HL-60/S4 treated with phorbol 12-myristate 13-acetate at 8.2 ng/mL for 4 days and 3 days (cell line): Measurements from ENCODE around the gene CCR1.

Source experiments
- in situ Hi-C: fragments of 300-500 bp; cut with MboI; formaldehyde crosslinking; loops from 2 replicates; pipeline ENCODE4 v1.15.0; 2022; ENCODE audit warnings: low sequenced_read_pairs

Gene CCR1

GRCh38 chr3:46213201-46213600, 5.1 kb upstream of the CCR1 start:
- in situ Hi-C loops = loop anchor here (25.0 kb wide), 1 partner anchor 149 kb away; the partner anchor contains the start of genes CCR2 and CCR5

- in situ Hi-C loops = loop anchor here (25.0 kb wide), 1 partner anchor 150 kb away; the partner anchor contains the start of genes CCR2 and CCR5
Measured at GRCh38 chr3:46212101-46212500, 4.0 kb upstream of the CCR1 start.

GRCh38 chr3:46209746-46210470, 1.8 kb upstream of the CCR1 start:
- in situ Hi-C loops = loop anchor here (25.0 kb wide), 1 partner anchor 152 kb away; the partner anchor contains the start of genes CCR2 and CCR5

- in situ Hi-C loops = loop anchor here (25.0 kb wide), 1 partner anchor 153 kb away; the partner anchor contains the start of genes CCR2 and CCR5
Measured at GRCh38 chr3:46209053-46209452, 940 bp upstream of the CCR1 start.

GRCh38 chr3:46207514-46207913, 599 bp downstream of the CCR1 start:
- in situ Hi-C loops = loop anchor here (25.0 kb wide), 1 partner anchor 155 kb away; the partner anchor contains the start of genes CCR2 and CCR5

GRCh38 chr3:46206282-46207015, 1.7 kb downstream of the CCR1 start:
- in situ Hi-C loops = loop anchor here (25.0 kb wide), 1 partner anchor 156 kb away; the partner anchor contains the start of genes CCR2 and CCR5

- in situ Hi-C loops = loop anchor here (25.0 kb wide), 1 partner anchor 157 kb away; the partner anchor contains the start of genes CCR2 and CCR5
Measured at GRCh38 chr3:46205286-46205960, 2.7 kb downstream of the CCR1 start.

GRCh38 chr3:46203681-46204080, 4.4 kb downstream of the CCR1 start:
- in situ Hi-C loops = loop anchor here (25.0 kb wide), 1 partner anchor 159 kb away; the partner anchor contains the start of genes CCR2 and CCR5

- in situ Hi-C loops = loop anchor here (25.0 kb wide), 1 partner anchor 160 kb away; the partner anchor contains the start of genes CCR2 and CCR5
Measured at GRCh38 chr3:46202535-46202934, 5.6 kb downstream of the CCR1 start.

GRCh38 chr3:46200790-46201189, 7.3 kb downstream of the CCR1 start:
- in situ Hi-C loops = loop anchor here (25.0 kb wide), 1 partner anchor 162 kb away; the partner anchor contains the start of genes CCR2 and CCR5

GRCh38 chr3:46200211-46200610, 7.9 kb downstream of the CCR1 start:
- in situ Hi-C loops = loop anchor here (25.0 kb wide), 1 partner anchor 162 kb away; the partner anchor contains the start of genes CCR2 and CCR5

- in situ Hi-C loops = no loop called here
Measured at GRCh38 chr3:46196261-46196957, 11.7 kb downstream of the CCR1 start.

GRCh38 chr3:46194868-46195553, 13.1 kb downstream of the CCR1 start:
- in situ Hi-C loops = no loop called here

GRCh38 chr3:46193436-46193835, 14.7 kb downstream of the CCR1 start:
- in situ Hi-C loops = no loop called here

GRCh38 chr3:46192939-46193338, 15.2 kb downstream of the CCR1 start:
- in situ Hi-C loops = no loop called here

- in situ Hi-C loops = no loop called here
Measured at GRCh38 chr3:46191730-46192129, 16.4 kb downstream of the CCR1 start.

- in situ Hi-C loops = no loop called here
Measured at GRCh38 chr3:46188708-46189107, 19.4 kb downstream of the CCR1 start.

GRCh38 chr3:46187876-46188275, 20.2 kb downstream of the CCR1 start:
- in situ Hi-C loops = no loop called here

- in situ Hi-C loops = no loop called here
Measured at GRCh38 chr3:46187341-46187700, 20.8 kb downstream of the CCR1 start.
